CD4-positive, alpha-beta T cell treated with Interleukin-10 for 1 hour (primary cell): ENCODE measurements around the gene MROH9.
"Not testable (repeated sequence)": the region's sequence is repeated elsewhere in the genome, so short reads cannot be mapped to it uniquely, and the experiment has no call there.

Source experiments
- DNase-seq: peaks from one replicate; pipeline ENCODE4 v3.0.0-alpha.2; 2020

The MROH9 gene

DNA sequence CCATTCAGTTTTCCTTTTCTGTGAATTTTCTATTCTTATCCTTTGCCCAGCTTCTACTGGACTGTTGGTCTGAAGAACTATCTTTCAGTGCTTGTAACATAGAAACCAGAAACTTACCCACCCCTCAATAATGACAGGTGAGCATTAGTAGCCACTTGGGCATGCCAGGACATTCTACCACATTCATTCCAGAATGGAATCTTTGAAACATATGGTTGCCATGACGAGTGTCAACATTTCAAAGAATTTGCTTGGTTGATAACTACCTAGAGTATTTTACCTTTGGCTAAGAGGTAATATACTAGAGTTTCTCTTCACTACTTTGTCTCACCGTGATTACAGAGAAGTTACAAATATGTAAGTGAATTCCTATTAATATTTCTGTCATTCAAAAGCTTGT lies at the start of gene MROH9:
Gene MROH9, plus strand, starts transcription at position 304 of the 400 bp plus-strand sequence. CDS start 10,023 bp downstream, outside the sequence.
- DNase-seq = no peak

DNA sequence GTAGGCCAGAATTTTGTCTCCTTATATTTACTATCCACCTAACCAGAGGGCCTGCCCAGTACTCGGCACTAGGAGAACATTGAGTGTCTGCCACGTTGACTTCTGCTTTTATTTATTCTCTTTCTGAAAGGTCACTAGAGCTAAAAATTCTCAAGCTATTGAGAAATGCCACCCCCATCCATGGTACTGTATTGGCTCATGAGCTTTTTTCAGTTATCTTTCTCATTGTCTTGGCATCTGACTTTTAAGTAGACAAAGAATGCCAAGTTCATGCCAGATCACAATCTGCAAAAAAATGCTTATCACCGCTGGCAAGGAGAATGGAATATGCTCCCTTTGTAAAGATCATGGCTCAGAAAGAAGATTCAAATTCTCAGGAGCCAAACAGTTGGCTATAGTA lies 49.8 kb upstream of the MROH9 start:
- no peak for DNase-seq

GRCh38 chr1:170886460-170886859 lies 48.9 kb upstream of the MROH9 start:
- DNase-seq = no peak

DNA sequence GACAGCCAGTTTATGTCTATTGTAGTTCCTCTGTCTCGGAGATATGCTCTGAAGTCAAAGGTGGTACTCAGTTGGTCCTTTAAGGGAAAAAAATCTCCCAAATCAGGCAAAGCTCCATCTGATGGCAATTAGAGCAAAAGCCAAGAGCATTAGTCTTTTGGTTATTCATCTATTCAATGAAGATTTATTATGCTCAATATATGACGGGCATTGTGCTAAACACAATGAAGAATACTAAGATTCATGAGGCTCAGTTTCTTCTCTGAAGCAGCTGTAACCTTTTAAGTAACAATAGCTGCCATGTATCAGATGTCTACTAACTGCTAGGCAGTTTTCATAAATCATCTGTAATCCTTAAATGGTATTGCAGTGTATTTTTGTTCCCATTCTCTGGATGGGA lies 47.6 kb upstream of the MROH9 start:
- DNase-seq = no peak

GRCh38 chr1:170891872-170892271 lies 43.5 kb upstream of the MROH9 start:
- no peak for DNase-seq

DNA sequence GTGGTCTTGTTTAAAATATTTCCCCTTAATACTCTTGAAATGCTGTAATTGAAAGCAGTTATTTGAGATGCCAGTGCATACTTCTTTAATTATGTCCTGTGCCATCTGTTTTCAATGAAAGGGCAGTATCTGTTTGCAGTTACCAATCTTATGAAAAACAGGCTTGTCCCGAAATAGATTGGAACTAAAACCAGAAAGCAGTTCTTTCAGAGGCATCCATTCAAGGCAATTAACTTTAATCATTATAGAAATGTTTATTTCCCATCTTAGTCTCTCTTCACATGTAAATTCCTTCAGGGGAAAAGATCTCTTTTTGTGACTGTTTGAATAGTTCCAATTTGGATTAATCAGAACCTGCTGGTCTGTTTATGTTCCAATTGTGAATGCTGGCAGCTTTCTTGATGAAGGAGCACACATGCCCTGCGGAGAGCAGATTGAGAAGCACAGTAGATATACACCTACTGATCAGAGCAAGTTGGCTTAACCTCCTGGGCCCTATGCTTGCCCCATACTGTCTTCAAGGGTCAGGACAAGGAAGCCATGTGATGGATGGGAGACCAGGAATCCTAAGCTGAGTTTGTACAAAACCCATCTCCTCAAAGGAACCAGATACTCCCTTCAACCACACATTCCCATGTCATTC lies 41.6 kb upstream of the MROH9 start:
- no peak for DNase-seq

DNA sequence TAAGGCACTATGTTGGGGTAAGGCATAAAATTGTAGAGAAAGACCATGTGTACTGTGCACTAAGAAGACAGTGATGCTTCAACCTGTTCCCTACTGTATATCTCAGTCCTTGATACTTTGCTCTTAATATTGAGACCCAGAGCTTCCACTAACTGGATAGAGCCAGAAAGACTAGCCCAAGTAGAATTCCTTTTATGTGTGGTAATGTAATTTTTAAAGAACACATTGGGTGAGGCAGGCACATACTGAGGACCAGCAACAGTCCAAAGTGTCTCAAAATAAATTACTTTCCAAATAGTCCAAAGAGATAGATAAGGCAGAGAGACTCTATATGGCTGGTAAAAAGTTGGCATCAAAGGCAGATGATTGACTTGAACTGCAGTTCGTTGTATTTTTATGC lies 31.4 kb upstream of the MROH9 start:
- DNase-seq = no peak

DNA sequence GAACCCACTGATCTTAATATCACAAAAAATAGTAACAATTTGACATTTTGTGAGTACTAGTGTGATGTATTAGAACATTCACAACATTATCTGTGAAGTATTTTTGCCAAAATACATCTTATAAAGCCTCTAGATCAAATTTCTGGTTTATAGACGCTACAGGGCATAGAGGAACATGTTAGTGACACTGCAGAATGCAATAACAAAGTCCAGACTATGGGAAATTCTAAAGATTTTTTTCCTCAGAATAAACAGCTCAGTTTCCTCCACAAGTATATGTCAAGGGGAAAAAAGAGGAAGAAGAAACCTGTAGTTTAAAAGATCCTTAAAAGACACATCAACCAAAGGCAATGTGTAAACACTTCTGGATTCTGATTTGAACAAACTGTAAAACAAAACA lies 26.4 kb upstream of the MROH9 start:
- DNase-seq = no peak

- no peak for DNase-seq
Measured at GRCh38 chr1:170910273-170910672, 25.1 kb upstream of the MROH9 start.

DNA sequence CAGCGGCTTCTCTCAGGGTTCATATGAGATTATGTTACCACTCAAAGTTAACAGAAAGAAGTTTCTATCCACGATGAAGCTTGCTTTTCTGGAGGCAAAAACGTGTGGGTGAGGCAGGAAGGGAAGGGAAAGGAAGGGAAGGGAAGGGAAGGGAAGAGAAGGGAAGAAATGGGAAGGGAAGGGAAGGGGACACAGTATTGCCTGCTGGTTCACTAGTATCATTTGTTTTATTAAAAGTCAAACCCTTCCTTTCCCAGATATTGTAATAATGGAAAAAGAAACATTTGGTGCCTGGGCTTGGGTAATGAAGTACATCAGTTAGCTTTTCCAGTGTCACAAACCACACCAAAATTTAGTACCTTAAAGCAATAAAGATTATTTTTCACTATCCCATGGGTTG lies 18.0 kb upstream of the MROH9 start:
- no peak for DNase-seq

GRCh38 chr1:170924656-170925055 lies 10.7 kb upstream of the MROH9 start:
- DNase-seq = not testable (repeated sequence)

GRCh38 chr1:170927955-170928840 lies 7.1 kb upstream of the MROH9 start:
- DNase-seq = no peak

DNA sequence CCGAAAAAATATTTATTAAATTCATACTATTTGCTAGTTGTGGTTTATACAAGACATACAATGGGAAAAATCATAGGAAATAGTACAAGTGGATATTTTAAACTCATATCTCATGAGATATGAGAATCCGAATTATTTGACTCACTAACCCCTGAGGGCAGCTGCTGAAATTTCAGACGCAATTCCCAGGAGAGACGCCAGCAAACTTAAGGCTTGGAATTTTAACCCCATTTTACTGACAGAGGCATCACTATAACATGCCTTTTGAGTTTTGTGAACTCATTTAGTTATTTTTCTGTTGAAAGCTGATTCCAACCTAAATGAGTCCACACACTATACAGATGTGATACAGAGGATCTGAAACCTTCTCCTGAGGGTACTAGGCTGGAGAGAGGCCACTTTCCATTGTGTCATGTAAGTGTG lies 5.9 kb upstream of the MROH9 start:
- DNase-seq = no peak

- DNase-seq = peak; percentile 44
Measured at GRCh38 chr1:170929835-170930554, 5.3 kb upstream of the MROH9 start.

DNA sequence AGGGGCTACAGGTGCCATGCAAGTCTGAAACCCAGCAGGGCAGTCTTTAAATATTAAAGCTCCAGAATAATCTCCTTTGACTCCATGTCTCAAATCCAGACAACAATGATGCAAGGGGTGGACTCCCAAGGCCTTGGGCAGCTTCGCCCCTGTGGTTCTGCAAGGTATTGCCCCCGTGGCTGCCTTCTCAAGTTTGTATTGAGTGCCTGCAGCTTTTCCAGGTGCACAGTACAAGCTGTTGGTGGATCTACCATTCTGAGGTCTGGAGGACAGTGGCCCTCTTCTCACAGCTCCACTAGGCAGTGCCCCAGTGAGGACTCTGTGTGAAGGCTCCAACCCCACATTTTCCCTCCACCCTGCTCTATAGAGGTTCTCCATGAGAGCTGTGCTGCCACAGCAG lies 3.7 kb upstream of the MROH9 start:
- DNase-seq = no peak

DNA sequence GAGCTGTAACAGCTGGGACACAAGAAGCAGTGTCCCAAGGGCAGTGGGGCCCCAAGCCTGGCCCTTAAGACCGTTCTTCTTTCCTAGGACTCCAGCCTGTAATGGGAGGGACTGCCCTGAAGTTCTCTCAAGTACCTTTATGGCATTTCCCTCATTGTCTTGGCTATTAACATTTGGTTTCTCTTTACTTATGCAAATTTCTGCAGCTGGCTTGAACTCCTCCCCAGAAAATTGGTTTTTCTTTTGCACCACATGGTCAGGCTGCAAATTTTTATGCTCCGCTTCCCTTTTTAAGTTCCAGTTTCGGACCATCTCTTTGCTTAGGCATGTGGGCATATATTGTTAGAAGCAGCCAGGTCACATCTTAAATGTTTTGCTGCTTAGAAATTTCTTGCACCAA lies 3.1 kb upstream of the MROH9 start:
- no peak for DNase-seq

DNA sequence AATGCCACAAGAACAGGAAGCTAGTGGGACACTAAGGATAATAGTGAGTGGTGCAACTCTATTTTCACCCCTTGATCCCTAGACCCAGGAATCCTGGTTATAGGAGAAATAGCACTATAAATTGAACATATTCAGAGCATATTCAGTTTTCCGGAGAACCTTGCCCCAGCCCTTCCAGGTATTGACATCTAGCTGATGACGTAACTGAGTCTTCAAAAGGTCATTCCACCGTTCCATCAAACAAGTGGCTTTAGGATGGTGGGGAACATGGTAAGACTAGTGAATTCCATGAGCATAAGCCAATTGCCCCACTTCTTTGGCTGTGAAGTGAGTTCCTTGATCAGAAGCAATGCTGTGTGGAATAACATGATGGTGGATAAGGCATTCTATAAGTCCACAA lies 2.9 kb downstream of the MROH9 start:
- no peak for DNase-seq

DNA sequence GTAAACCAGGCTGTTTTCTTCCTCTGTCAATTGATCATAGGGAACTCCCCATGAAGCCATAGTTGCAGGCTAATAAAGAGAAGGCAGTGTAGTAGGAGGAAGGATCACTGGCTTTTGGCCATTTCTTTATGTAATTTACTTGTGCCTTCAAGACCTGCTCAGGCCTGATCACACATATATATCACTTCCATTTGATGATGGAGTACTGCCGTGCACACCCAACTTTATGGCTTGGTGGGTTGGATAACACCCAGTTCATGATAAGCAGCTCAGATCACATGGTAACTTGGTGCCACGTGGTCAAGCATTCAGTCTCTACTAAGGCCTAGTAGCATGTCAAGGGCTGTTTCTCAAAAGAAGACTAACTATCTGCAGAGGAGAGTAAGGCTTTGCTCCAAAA lies 4.1 kb downstream of the MROH9 start:
- DNase-seq = no peak

DNA sequence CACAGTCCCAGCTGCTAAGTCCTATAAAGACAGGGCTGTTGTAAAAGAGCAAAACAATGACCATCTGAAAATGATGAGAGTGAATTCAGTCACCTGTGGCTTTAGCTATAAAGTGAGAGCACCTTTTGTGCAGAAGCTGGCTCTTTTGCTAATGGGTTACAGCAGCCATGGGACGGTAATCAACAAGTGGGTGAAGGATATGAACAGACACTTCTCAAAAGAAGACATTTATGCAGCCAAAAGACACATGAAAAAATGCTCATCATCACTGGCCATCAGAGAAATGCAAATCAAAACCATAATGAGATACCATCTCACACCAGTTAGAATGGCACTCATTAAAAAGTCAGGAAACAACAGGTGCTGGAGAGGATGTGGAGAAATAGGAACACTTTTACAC lies 16.4 kb downstream of the MROH9 start:
- not testable (repeated sequence) for DNase-seq

DNA sequence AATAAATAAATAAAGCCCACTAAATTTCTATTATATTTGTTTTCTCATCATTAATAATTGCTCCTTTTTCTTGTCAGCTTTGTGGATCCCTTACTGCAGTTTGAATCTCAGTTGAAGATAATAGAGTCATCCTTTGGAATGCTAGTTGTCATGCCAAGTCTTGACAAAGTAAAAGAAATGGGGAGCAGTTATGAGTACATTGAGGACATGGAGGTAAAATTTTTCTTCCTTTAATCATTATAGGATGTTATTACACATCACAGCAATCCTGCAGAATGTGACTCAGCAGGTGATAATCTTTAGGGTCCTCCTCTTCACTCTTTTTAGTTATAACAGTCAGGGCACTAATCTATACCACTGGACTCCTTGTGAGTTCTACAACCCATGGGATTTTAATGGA lies 24.1 kb downstream of the MROH9 start:
- no peak for DNase-seq

- no peak for DNase-seq
Measured at GRCh38 chr1:170964506-170964905, 29.2 kb downstream of the MROH9 start.

- peak; percentile 6 for DNase-seq
Measured at GRCh38 chr1:170967042-170967910, 31.9 kb downstream of the MROH9 start.

DNA sequence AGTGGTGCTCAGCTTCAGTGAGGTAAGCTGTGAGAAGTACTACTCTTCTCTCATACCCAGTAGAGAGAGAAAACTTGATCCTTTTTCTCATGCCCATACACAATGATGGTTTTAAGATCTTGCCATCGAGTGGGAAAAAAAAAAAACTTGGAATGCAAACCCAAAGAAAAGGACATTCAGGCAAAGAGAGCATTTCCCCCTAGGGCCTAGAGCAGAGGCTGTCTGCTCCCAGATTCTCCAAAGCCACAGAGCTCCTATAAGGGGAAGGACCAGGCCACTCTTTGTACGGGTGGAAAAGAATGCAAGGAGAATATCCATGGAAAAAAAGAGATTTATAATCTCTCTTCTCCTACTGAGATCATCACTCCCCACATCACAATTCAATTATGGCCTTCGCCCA lies 34.9 kb downstream of the MROH9 start:
- DNase-seq = no peak
